NCI-H146 (cell line): ENCODE results near the gene ARHGAP15.

Experiments used
- DNase-seq: peaks from one replicate; lab custom pipeline; 2025; lab: John Stamatoyannopoulos, UW

ARHGAP15 gene

DNA sequence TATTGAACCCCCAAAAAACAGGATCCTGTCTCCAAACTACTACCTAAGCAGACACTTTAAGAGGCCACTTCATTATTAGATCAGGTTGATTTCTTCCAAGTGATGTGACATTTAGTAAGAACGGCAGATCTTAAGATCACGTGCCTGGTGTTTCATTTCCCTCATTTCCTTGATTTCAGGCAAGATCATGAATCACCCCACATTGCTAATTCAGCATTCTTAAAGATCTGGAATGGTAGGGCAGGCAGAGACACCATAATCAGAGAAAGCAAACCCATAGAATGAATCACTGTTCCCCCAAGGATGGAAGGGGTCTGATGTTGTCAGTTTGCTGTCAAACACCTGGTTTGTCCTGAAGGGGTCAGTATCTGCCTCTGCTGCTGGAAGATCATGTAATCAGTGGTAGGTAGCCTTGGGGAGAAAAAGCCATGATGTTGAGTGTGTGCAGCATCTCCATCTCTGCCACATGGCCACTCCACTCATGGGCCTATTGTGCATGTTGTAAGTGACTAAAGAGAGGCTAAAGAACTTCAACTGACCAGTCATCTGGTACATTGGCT lies 133.9 kb downstream of the ARHGAP15 start:
- DNase-seq, result no peak

DNA sequence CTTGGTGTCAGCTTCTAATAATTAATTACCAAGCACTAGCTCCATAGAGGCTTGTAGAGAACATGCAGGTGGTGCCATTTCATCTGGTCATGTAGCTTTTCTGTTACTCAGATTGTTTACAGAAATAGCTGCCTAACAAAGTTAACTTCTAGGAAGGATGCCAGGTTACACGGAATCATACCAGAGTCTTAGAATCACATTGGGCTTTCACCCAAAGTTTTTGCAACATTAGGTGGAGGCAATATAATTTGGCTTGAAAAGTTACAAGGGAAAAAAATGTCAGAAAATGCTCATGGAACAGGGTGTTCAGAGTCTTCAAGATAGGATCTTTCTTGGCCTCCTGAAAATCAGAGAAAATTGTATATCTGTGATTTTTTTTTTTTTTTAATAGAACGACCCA lies 135.6 kb downstream of the ARHGAP15 start:
- no peak for DNase-seq

DNA sequence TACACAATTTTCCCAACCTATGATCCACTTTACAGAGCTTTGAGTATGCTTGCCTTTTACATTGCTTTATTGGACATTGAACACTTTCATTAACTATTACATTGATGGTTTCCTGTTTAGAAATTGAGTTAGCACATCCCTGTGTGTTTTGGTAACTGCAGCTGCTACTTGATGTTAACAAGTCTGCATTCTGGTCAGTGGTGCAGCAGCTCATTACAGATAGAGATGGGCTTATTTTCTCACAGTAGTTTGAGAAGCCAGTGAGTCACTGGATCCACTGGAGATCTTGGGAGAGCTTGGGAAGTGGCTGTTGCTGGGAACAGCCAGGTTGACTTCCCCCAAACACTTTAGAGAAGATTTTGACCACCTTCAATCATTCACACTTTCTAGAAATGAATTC lies 150.5 kb downstream of the ARHGAP15 start:
- no peak for DNase-seq

DNA sequence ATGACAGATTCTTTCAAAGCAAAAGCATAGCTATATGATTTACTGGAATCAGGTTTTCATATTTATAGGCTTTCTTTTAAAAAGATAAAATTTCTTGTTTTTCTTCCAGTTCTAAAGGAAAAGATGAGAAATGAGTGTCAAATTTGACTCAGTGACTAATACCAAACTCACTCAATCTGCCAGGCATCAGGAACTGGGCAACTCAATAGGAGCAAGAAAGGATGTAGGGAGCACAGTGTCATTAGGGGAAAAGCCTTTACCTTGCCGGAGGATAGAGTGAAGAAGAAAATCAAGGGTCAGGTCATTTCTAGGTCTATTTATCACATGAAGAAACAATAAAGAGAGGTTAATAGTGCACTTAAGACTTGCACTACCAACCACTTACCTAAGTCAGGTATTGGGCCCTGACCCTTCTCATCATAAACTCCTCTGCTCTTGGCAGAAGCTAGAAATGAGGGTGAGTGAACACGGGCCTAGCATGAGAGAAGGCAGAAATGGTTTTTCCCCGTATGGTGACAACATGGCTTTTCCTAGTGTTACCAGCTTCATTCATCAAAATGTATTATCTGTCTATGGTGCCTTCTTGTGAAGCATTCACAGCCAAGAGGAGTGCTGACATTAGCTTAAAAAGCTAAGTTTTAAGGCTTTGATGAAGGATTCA lies 151.0 kb downstream of the ARHGAP15 start:
- no peak for DNase-seq

DNA sequence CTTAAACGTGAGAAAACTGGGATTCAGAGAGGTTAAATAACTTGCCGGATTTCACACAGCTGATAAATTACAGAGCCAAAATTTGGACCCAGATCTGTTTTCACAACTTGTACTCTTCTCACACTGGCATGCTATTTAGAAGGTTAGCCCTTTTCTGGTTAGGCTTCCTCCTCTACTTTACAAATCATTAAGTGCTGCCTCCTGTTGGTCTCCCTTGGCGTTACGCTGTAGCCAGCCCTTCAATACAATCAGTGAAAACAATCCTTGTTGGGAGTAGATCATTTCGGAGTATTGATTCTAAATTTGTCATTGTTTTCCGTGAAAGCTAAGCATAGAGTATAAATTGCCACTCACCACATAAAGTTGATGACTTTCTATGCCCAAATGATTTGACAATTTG lies 153.5 kb downstream of the ARHGAP15 start:
- no peak for DNase-seq

DNA sequence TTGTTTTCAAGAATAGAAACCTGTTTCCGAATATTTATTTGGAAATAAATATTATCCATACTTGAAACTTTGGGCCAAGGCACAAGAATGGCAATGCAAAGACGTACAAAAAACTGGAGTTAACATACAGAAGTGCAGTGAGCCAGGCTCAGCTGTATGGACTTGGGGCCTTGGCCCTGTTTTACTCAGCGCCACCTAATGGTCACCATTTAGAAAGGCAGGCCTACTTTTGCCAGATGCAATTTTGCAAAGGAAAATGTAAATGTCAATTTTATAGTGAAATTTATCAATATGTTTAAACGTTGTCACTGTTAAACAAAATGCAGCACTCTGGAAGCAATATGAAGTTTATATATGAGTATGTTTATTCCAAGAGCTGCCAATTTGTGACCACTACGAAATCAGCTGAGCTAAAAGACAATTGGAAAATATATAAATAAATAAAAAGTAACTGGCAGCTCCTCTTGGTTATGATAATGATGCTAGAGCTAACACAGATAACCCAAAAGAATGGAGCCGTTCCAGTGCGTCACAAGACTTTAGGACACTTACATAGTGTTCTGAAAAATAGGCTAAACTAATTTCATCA lies 155.0 kb downstream of the ARHGAP15 start:
- DNase-seq, result peak; percentile 2

DNA sequence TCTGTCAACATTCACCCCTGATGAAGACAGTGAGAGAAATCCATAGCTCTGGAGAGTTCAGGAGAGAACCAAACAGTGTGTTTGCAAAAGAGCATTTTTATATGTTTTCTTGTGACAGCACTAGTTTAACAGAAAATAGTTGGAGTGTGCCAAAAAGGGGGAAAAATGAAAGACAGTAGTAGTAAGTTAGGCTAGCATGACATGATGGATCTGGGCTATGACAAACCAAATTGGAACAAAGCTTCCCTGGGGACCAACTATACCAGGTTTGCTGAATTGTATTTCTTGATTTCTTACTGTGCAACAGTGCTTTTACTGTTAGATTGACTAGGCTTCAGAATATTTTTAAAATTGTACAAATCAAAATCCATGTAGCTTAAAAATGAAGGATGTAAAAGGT lies 159.8 kb downstream of the ARHGAP15 start:
- no peak for DNase-seq

DNA sequence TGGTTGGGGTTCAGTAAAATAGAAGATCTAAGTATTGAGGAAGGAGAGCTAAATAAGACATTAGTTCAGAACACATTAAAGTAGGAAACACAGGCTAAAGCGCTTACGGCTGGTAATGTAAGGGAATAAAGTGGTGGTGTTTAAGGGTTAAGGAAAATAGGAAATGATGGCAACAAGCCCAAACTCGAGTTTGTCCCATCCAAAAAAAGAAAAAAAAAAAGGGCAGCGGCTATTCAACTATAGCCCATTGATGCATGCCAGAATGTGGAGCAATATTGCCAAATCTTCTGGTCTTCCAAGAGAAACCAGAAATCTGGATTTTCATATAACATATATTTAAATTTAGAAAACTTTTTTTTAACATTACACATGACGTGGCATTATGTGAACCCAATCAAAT lies 161.0 kb downstream of the ARHGAP15 start:
- DNase-seq, result no peak

DNA sequence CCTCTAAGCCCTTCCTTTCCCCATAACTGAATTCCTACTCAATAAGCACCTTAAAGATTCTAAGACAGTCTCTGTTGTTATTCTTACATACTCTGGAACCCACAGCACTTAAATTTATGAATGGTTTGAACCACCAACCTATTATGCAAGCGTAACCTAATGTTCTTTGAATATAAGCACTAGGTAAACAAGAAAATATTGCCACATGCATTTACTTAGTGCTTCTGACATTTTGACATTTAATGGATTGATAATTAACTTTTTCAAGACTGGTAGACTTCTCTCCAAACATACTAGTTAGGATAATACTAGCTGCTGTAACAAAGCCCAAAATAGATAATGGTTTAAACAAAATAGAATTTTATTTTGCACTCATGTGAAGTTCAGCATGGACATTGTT lies 164.8 kb downstream of the ARHGAP15 start:
- no peak for DNase-seq

DNA sequence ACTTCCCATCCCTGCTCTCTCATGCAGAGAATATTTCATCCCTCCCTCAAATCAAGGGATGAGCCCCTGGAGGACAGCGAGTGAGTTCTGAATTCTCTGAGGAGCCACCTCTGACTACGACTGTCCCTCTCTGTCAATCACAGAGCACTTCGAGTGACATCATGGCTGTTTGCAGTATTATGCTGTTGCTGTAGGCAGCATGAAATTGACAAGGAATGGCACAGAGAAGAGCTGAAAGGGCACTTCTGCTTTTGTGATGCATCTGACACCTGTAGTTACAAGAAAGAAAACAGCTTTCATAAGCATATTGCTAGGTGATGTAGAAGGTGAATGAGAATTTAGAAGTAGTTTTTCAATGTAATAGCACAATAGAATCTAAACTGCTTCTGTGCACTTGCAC lies 166.9 kb downstream of the ARHGAP15 start:
- no peak for DNase-seq

DNA sequence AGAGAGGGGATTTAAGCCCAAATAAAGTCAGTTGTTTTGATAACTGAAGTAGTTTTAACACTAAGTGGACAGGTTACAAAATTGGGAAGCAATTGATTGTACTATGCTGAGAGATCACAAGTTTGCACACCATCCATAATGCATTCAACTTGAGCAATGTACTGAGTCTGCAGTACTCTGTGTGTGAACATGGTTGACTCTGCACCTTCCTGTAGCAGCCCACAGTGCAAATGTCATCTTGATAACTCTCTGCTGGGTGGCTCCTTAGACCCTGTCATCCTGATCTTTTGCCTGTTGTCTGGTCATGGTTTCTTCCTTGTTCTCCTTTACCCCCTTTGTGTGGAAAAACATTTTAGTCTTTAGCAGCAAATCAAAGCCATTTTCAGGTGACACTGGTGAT lies 168.0 kb downstream of the ARHGAP15 start:
- no peak for DNase-seq

DNA sequence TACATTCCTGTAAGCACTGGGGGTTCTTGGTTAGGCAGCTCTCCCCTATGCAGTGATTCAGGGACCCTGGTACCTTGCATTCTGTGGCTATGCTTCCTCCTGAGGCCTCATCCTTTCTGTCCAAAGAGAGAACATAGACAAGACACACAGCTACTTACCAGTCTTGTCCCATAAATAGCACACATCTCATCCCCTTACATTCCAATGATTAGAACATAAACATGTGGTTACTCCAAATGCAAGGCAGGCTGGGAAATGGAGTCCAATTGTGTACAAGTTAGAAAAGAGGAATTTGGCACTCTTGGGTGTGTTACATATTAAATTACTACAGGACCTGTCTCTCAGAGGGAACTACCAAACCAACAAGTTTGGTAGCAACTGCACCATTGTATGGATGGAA lies 171.3 kb downstream of the ARHGAP15 start:
- DNase-seq, result no peak

DNA sequence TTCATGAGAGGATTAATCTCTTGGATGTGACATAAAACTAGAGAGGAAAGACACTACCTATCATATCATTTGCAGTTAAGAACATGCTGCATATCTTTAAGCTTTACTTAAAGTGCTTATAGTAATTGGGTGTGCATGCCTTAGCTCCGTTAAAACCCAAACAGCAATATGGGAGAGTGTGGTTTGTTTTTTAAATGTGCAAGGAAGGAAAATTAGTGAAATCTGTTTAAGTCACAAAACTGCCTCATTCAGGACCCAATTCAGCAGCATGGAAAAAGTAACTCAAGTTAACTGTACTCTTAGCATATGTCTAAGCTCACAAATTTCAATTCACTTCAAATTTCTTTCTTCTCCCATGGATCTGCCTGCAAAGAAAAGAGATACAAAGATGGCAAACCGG lies 182.2 kb downstream of the ARHGAP15 start:
- DNase-seq, result no peak

DNA sequence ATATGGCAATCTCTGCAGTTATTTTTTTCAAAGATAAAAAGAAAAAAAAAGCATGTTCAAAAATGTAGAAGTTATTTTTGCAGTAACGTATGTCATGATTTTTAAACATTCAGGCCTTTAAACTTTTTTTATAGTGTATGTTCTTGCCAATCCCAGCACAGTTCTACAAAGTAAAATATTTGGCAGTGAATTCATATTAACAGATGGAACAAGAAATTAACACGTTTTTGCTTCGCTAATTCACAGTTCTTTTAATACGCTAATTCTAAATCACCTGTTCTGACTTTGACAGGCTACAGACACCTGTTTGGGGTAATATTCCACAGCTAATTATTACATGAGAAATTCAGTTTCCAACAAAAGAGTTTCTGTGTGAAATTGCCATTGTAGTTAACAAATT lies 183.2 kb downstream of the ARHGAP15 start:
- DNase-seq, result no peak

DNA sequence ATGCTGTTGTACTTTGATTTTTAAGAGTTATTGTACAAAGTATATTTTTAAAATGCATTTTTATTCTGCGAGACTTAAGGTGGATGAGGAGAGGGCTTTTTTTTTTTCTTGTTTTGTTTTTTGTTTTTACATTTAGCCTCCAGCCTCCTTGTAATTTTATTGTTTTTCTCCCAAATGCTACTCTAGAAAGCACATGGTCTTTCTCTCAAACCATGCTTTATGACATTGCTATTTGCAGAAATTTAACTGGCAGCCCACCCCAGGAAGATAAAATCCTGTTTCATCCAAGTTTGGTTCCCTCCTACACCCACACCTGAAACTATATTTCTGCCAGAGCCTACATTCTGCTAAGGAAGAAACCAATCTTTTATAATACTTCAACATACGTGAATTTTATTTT lies 184.6 kb downstream of the ARHGAP15 start:
- no peak for DNase-seq

DNA sequence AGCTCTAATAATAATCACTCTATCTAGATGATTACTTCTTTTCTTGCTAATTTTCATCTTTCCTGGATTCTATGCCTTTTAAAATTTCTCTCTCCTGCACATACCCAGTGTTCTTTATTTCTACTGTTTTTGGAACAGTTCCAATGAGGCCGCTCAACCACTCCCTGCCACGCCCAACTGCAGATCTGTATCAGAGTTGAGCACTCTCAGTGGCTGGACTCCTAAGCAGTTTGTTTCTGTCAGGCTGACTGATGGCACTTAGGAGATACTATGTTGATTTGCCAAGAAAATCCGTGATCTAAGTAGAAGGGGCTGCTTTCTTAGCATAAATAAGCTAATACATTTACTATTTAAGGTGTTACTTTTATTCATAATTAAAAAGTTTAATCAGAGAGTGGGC lies 192.8 kb downstream of the ARHGAP15 start:
- no peak for DNase-seq

DNA sequence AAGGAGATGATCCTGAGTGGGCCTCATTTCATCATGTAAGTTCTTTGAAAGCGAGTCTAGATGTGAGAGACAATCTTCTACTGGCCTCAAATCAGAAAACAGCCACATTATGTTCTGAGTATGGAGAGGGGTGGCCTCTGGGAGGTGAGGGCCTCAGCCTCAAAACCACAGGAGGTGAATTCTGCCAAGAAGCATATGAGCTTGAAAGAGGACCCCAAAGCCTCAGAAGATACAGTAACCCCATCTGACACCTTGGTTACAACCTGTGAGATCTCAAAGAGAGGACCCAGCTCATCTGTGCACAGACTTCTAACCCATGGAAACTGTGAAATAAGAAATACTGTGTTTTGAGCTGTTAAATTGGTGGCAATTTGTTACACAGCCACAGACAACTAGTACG lies 200.1 kb downstream of the ARHGAP15 start:
- no peak for DNase-seq

DNA sequence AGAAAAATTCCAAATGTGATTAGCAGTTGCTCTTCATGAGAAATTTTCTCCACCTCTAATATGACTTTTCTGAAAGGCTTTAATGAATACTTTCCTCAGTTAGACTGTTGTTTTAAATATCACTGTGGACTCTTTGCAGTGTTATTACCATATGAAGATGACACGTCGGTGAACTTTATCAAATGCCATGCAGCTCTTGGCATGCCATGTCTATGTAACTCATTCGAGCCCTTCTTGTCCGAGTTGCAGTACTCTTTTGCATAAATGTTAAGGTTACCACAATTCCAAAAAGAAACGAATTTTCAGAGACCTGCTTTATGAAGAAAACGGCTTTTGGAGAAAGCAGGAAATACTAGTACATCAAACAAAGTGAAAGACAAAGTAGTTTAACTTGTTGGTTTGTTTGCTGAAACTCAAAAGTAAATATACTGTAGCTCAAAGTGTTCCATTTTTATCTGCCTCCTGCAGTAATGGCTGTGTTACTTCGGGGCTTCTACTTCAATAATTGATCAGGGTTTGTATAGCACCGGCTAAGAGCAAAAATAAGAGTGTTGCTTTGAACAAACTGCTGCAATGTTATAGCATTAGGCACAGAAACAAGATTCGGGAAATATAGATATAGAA lies 204.1 kb downstream of the ARHGAP15 start:
- no peak for DNase-seq

DNA sequence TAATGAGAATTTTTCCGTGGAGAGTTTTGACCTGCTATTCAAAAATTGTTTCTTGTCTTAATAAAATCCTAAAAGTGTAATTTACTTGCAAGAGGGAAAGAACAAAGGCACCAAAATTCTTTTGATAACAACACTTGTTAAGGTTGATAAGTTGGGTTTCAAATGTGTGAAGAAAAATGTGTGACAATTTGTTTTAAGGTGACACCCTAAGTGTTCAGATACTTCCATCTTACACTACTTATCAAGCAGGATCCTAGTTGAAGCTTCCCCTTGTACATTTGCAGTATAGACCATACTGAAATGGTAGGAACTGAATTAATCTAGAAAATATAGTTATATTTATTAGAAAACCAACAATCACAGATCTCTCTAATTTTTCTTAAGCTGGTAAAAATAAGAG lies 204.6 kb downstream of the ARHGAP15 start:
- DNase-seq, result no peak

DNA sequence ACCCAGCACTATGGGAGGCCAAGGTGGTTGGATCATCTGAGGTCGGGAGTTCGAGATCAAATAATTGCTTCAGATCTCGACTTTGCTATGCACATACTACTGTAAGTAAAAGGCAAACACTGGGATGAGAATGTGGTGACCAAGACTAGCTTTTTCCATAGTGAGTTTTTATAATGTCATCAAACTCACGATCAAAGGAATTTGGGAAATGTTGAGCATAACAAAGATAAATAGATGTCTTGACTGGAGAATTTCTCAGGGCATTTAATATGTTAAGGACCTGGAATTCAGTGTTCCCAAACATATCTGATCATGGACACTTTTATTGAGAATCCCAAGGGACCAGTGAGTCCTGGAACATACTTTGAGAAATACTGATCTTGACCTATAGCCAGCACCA lies 205.6 kb downstream of the ARHGAP15 start:
- no peak for DNase-seq

DNA sequence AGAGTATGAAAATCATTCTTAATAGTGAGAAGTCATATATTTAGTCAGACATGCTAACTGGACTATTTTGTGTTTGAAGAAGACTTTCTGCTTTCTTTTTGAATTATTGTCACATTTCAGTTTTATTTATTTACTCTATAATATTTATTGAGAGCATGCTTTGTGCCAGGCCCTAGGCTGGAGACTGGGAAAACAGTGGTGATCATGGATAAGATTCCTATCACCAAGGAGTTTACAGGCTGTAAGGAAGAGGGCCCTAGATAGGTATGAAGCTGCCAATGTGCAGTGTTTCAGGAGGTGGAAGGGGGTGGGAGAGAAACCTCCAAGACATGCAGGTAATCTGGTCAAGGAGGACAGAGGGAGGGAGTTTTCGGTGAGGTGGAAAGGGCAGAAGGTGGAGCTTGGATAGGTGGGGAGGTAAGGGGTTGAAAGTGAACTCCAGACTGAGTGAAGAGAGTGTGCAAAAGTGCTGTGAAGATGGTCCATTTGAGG lies 207.5 kb downstream of the ARHGAP15 start:
- DNase-seq, result no peak

DNA sequence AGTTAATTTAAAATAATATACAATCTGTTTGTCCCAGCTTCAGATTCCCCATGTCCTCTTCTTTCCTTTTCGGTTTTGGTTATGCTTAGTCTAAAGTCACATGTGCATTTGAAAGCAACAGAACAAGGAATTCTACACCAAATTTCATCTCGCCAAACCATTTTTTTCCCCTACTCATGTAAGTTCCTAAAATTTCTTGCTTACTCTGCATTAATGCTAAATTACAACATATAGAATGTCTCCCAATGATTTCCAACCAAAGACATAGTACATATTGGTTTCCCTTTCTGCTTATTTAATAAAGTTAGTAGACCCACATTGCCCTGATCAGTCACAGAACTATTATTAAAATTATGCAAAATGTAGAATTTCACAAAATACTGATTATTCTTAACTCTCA lies 212.3 kb downstream of the ARHGAP15 start:
- no peak for DNase-seq

DNA sequence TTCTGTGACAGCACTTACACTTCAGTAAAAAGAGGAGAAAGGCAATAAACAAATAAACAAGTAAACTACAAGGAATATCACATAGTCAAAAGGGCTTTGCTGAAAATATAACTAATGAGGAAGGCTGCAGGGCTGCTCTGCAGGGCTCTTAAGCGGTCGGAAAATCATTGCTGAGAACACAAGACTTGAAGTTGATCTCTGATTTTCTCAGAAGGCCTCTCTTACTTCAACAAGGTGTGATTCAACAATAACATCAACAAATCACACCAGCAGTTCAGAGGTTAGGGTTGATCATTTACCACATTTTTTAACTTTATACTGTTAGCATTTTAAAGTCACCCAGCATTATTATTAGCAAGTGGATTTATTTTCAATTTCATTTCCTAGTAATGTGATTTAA lies 215.6 kb downstream of the ARHGAP15 start:
- DNase-seq, result no peak
